ENCODE results near the gene TM4SF4.

The TM4SF4 gene

DNA sequence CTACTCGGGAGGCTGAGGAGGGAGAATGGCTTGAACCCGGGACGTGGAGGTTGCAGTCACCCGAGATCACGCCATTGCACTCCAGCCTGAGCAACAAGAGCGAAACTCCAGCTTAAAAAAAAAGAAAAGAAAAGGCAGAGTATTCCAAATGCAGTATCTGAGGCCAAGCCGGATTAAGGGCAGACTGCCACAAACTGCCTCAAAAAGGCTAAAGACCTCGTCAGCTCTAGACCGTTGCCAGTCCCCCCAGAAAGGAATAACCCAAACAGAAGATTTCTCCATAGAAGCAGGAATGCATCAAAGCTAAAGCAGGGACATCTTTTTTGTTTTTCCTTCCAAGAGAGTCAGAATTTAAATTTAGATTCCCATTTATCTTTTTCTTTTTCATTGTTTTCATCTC, 72.9 kb downstream of the TM4SF4 start:
- peak in 28 of 58 donors; percentile 3 to 62 (median 19) for DNase-seq

GRCh38 chr3:149547954-149548668, 73.6 kb downstream of the TM4SF4 start:
- peak in 5 of 58 donors; percentile 15 to 74 (median 16) for DNase-seq

GRCh38 chr3:149548669-149549065, 74.2 kb downstream of the TM4SF4 start:
- no peak for DNase-seq

GRCh38 chr3:149551500-149551899, 77.0 kb downstream of the TM4SF4 start:
- no peak for DNase-seq

GRCh38 chr3:149552700-149553099, 78.2 kb downstream of the TM4SF4 start:
- no peak for DNase-seq
